Measurements from ENCODE around the gene SLC9A5.

SLC9A5 gene

DNA sequence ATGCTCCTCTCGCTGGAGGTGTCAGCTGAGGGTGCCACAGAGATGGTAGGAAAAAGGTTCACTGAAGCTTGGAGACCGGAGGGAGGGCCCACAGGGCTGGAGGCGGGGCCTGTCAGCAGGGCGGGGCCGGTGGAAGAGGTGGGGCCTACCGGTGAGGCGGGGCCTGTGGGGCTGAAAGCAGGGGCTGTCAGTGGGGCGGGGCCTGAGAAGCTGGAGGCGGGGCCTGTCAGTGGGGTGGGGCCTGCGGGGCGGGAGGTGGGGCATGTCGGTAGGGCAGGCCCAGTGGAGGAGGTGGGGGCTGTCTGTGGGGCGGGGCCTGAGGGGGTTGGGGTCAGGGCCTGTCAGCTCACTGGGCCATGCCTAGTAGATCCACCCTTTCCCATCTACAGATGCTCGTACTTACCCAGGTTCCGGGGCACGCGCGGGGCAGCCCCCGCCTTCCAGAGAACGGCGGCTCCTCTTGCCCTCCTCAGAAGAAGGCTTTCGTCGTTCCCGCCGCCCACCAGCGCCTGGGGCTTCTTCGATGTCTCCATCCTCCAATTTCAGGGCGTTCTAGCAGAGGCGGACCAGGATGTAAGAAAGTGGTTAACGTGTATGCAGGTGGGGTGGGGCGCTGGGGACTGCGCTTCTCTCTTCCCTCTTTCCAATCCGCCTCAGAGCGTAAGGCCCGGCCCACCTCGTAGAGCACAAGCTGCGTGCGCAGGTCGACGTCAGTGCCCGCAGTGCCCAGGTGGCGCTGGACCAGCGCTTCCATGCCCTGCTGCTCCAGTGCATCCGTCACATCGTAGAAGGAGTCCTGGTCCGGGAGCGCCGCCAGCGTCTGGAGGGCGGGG is 12.0 kb upstream of the SLC9A5 start:
- TF ChIP-seq TAF1 (IDR thresholded peaks at IDR 0.05; ENCODE audit: low read depth): no peak
- no peak for TF ChIP-seq EGR1 (IDR thresholded peaks at IDR 0.05)
- TF ChIP-seq EP300 (IDR thresholded peaks at IDR 0.05; ENCODE audit: borderline replicate concordance): no peak
- TF ChIP-seq, protein P1, sequence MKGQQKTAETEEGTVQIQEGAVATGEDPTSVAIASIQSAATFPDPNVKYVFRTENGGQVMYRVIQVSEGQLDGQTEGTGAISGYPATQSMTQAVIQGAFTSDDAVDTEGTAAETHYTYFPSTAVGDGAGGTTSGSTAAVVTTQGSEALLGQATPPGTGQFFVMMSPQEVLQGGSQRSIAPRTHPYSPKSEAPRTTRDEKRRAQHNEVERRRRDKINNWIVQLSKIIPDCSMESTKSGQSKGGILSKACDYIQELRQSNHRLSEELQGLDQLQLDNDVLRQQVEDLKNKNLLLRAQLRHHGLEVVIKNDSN (IDR thresholded peaks at IDR 0.05): no peak
- no peak for TF ChIP-seq YY1 (IDR thresholded peaks at IDR 0.05; ENCODE audit: low read depth)
- TF ChIP-seq RAD21 (IDR thresholded peaks at IDR 0.05; ENCODE audit: low read depth): no peak
- TF ChIP-seq FOXM1 (IDR thresholded peaks at IDR 0.05; ENCODE audit: borderline replicate concordance, low read depth): no peak
- no peak for TF ChIP-seq NFIC (IDR thresholded peaks at IDR 0.05)

DNA sequence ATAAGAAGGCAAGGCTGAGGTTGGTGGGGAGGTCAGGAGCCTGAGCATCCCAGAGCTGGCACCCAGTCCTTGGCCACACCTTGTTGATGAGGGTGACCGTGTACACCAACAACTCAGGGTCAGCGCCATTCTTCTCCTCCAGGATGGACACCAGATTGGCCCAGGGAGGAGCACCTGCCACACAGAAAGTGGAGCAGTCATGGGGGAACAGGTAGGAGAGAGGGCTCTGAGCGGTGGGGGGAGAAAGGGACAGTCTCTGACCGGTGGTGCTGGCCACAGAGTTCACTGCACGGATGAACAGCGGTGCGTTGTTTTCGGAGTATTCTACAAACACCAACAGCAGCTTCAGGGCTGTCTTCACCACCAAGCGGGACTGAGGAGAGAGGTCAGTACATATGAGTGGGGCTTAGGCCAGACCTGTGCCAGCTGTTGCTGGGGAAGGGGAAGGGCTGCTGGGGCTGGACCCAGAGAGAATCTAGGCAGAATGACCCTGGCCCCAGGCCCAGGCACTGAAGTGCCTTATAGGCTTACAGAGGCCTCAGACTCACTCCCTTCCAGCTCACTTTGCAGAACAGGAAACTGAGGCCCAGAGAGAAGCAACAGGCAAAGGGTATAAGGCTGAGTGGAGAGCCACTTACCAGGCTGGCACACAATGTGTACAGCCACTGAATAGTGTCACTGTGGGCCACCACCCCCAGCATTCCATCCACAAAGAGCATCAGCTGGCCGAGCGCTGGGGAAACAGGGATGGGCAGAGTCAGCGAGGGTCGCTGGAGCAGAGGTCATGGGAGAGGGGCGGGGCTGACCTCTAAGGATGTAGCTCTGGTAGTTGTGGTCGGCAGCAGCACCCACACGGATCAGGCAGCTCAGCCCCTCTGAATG is 11.1 kb upstream of the SLC9A5 start:
- TF ChIP-seq TCF12 (IDR thresholded peaks at IDR 0.05; ENCODE audit: low read depth) (no peak), EP300 (IDR thresholded peaks at IDR 0.05; ENCODE audit: borderline replicate concordance) (no peak), CREB1 (IDR thresholded peaks at IDR 0.05; ENCODE audit: low read depth) (no peak), CEBPB (IDR thresholded peaks at IDR 0.05) (no peak), YY1 (IDR thresholded peaks at IDR 0.05; ENCODE audit: low read depth) (no peak), EGR1 (IDR thresholded peaks at IDR 0.05) (no peak), ZBTB7A (IDR thresholded peaks at IDR 0.05; ENCODE audit: low read depth) (no peak), TAF1 (IDR thresholded peaks at IDR 0.05; ENCODE audit: low read depth) (no peak), RAD21 (IDR thresholded peaks at IDR 0.05; ENCODE audit: low read depth) (no peak), FOXM1 (IDR thresholded peaks at IDR 0.05; ENCODE audit: borderline replicate concordance, low read depth) (no peak)
- TF ChIP-seq, protein P2, sequence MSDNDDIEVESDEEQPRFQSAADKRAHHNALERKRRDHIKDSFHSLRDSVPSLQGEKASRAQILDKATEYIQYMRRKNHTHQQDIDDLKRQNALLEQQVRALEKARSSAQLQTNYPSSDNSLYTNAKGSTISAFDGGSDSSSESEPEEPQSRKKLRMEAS (IDR thresholded peaks at IDR 0.05): no peak
- TF ChIP-seq, protein P1 (IDR thresholded peaks at IDR 0.05): no peak

DNA sequence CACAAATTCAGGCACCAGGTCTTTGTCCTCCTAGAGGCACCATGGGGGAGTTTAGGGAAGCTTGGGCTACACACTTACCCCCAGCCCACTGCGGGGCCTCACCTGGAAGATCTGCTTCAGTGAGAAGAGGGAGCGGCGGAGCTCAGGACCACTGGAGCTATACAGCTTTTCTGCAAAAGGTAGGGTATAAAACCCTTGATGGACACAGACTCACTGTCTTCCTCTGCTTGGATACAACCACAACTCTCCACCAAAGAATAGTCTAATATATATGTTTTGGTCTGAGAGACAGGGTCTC is 10.6 kb upstream of the SLC9A5 start:
- no peak for TF ChIP-seq ZBTB7A (IDR thresholded peaks at IDR 0.05; ENCODE audit: low read depth)
- TF ChIP-seq TCF12 (IDR thresholded peaks at IDR 0.05; ENCODE audit: low read depth): no peak
- TF ChIP-seq RAD21 (IDR thresholded peaks at IDR 0.05; ENCODE audit: low read depth): no peak
- TF ChIP-seq YY1 (IDR thresholded peaks at IDR 0.05; ENCODE audit: low read depth): no peak
- TF ChIP-seq, protein P3, sequence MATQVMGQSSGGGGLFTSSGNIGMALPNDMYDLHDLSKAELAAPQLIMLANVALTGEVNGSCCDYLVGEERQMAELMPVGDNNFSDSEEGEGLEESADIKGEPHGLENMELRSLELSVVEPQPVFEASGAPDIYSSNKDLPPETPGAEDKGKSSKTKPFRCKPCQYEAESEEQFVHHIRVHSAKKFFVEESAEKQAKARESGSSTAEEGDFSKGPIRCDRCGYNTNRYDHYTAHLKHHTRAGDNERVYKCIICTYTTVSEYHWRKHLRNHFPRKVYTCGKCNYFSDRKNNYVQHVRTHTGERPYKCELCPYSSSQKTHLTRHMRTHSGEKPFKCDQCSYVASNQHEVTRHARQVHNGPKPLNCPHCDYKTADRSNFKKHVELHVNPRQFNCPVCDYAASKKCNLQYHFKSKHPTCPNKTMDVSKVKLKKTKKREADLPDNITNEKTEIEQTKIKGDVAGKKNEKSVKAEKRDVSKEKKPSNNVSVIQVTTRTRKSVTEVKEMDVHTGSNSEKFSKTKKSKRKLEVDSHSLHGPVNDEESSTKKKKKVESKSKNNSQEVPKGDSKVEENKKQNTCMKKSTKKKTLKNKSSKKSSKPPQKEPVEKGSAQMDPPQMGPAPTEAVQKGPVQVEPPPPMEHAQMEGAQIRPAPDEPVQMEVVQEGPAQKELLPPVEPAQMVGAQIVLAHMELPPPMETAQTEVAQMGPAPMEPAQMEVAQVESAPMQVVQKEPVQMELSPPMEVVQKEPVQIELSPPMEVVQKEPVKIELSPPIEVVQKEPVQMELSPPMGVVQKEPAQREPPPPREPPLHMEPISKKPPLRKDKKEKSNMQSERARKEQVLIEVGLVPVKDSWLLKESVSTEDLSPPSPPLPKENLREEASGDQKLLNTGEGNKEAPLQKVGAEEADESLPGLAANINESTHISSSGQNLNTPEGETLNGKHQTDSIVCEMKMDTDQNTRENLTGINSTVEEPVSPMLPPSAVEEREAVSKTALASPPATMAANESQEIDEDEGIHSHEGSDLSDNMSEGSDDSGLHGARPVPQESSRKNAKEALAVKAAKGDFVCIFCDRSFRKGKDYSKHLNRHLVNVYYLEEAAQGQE (IDR thresholded peaks at IDR 0.05; ENCODE audit: low read depth): no peak
- TF ChIP-seq, protein P2 (IDR thresholded peaks at IDR 0.05): no peak
- no peak for TF ChIP-seq NFIC (IDR thresholded peaks at IDR 0.05)
- TF ChIP-seq, protein P1 (IDR thresholded peaks at IDR 0.05): no peak
- TF ChIP-seq CEBPB (IDR thresholded peaks at IDR 0.05): no peak
- no peak for TF ChIP-seq EP300 (IDR thresholded peaks at IDR 0.05; ENCODE audit: borderline replicate concordance)
- no peak for TF ChIP-seq EGR1 (IDR thresholded peaks at IDR 0.05)
- TF ChIP-seq TAF1 (IDR thresholded peaks at IDR 0.05; ENCODE audit: low read depth): no peak
- no peak for TF ChIP-seq FOXM1 (IDR thresholded peaks at IDR 0.05; ENCODE audit: borderline replicate concordance, low read depth)
- TF ChIP-seq TEAD4 (IDR thresholded peaks at IDR 0.05): no peak
- no peak for TF ChIP-seq CREB1 (IDR thresholded peaks at IDR 0.05; ENCODE audit: low read depth)

DNA sequence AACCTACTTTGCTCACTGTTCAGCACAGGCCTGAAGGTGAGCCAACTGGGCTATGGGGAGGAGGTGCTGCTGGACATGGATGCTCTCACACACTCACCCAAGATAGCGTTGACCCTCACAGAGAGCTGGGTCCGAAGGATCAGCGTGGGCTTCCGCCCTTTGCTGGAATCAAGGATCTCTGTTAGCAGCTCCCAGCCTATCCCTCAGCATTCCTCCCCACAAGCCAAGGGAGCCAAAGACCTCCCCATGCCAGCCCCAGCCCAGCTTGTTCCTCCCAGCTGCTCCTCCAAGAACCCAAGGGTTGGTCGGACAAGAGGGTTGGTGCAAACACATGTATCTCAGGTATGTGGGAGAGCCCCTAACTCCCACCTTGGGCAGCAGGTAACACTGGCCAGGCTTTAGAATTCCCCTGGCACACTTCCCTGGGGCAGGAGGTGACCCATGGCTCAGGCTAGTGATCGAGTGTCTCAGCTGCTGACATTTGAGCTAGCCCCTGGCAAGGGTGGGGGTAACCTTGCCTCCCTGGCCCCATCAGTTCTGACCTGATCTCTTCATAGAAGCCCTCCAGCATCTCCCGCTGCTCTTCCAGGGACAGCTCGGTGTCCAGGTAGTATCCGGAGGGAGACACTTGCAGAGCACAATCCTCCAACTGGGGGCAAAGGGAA is 9.8 kb upstream of the SLC9A5 start:
- TF ChIP-seq EP300 (IDR thresholded peaks at IDR 0.05; ENCODE audit: borderline replicate concordance) (no peak), YY1 (IDR thresholded peaks at IDR 0.05; ENCODE audit: low read depth) (no peak), CREB1 (IDR thresholded peaks at IDR 0.05; ENCODE audit: low read depth) (no peak), TEAD4 (IDR thresholded peaks at IDR 0.05) (no peak), NFIC (IDR thresholded peaks at IDR 0.05) (no peak), ZBTB7A (IDR thresholded peaks at IDR 0.05; ENCODE audit: low read depth) (no peak), FOXM1 (IDR thresholded peaks at IDR 0.05; ENCODE audit: borderline replicate concordance, low read depth) (no peak), RAD21 (IDR thresholded peaks at IDR 0.05; ENCODE audit: low read depth) (no peak), TCF12 (IDR thresholded peaks at IDR 0.05; ENCODE audit: low read depth) (no peak), TAF1 (IDR thresholded peaks at IDR 0.05; ENCODE audit: low read depth) (no peak)
- TF ChIP-seq, protein P2 (IDR thresholded peaks at IDR 0.05): no peak
- TF ChIP-seq, protein P3 (IDR thresholded peaks at IDR 0.05; ENCODE audit: low read depth): no peak
- TF ChIP-seq, protein P1 (IDR thresholded peaks at IDR 0.05): no peak
